ENCODE measurements around the gene FAU.

DNA sequence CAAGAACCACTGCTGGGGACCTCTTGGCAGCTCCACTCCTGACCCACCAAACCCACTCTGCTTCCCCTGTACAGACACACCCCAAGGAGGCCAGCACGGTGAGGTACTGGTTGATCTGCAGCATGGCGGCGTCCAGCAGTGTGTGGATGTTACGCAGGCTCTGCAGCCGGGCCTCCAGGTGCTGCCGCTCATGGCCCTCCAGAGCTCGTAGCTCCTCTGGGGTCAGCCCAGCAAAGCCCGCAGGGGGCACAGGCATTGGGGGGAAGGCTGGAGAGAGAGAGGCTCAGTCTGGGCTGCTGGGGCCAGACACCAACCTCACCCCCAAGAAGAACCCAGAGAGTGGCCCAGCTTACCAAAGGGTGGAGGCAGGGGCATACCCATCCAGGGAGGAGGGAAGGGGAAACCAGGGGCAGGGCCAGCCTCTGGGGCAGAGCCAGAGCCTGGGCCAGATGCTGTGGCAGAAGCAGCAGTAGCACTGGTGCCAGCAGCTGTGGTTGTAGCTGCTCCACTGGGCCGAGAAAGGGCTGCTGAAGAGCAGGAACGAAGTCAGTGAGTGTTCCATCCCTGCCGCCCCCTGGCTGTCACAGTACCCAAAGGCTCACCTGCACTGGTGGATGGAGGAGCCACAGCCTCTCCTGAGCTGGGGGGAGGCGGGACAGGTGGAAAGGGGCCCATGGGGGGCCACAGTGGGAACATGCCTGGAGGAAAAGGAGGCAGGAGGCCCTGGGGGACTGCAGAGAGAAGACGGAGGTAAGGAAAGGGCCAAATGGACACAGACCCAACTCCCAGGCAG, 7.9 kb upstream of the FAU start:
- TF ChIP-seq SUZ12 (IDR thresholded peaks at IDR 0.05; ENCODE audit: extremely low read depth, insufficient read depth, insufficient read length) (no peak), ZNF274 (IDR thresholded peaks at IDR 0.05; ENCODE audit: low read depth, low read length) (no peak), YY1 (IDR thresholded peaks at IDR 0.05; ENCODE audit: insufficient read depth, insufficient read length) (no peak)
